ENCODE data around the gene BPIFA3.

The BPIFA3 gene

GRCh38 chr20:33211817-33212424, 5.2 kb upstream of the BPIFA3 start:
- in situ Hi-C loops (cut with MboI; ENCODE audit: low sequenced_read_pairs), result no loop called here

GRCh38 chr20:33224399-33224798, 7.2 kb downstream of the BPIFA3 start:
- in situ Hi-C loops (cut with MboI; ENCODE audit: low sequenced_read_pairs), result no loop called here

- in situ Hi-C loops (cut with MboI; ENCODE audit: low sequenced_read_pairs), result no loop called here
These were observed 12.7 kb downstream of the BPIFA3 start for GRCh38 chr20:33229843-33230242.

- in situ Hi-C loops (cut with MboI; ENCODE audit: low sequenced_read_pairs), result no loop called here
These were observed 14.1 kb downstream of the BPIFA3 start for GRCh38 chr20:33231237-33231636.

GRCh38 chr20:33232486-33233072, 15.4 kb downstream of the BPIFA3 start:
- in situ Hi-C loops (cut with MboI; ENCODE audit: low sequenced_read_pairs), result no loop called here

- in situ Hi-C loops (cut with MboI; ENCODE audit: low sequenced_read_pairs), result no loop called here
These were observed 16.1 kb downstream of the BPIFA3 start for GRCh38 chr20:33233129-33233774.

GRCh38 chr20:33234050-33234449, 16.9 kb downstream of the BPIFA3 start:
- in situ Hi-C loops (cut with MboI; ENCODE audit: low sequenced_read_pairs), result no loop called here

- in situ Hi-C loops (cut with MboI; ENCODE audit: low sequenced_read_pairs), result no loop called here
These were observed 18.5 kb downstream of the BPIFA3 start, which contains the start of gene BPIFA1 for GRCh38 chr20:33235696-33236095. Gene BPIFA1, plus strand, starts transcription at chr20:33235996. Its CDS starts 1,716 bp downstream, at chr20:33237712.

- in situ Hi-C loops (cut with MboI; ENCODE audit: low sequenced_read_pairs), result no loop called here
These were observed 19.2 kb downstream of the BPIFA3 start for GRCh38 chr20:33236351-33236750.

GRCh38 chr20:33237989-33238388, 20.8 kb downstream of the BPIFA3 start:
- in situ Hi-C loops (cut with MboI; ENCODE audit: low sequenced_read_pairs), result no loop called here

GRCh38 chr20:33239418-33239817, 22.3 kb downstream of the BPIFA3 start:
- in situ Hi-C loops (cut with MboI; ENCODE audit: low sequenced_read_pairs), result no loop called here

- in situ Hi-C loops (cut with MboI; ENCODE audit: low sequenced_read_pairs), result no loop called here
These were observed 23.0 kb downstream of the BPIFA3 start for GRCh38 chr20:33239979-33240736.

GRCh38 chr20:33240923-33241322, 23.8 kb downstream of the BPIFA3 start:
- in situ Hi-C loops (cut with MboI; ENCODE audit: low sequenced_read_pairs), result no loop called here

- in situ Hi-C loops (cut with MboI; ENCODE audit: low sequenced_read_pairs), result no loop called here
These were observed 25.4 kb downstream of the BPIFA3 start for GRCh38 chr20:33242319-33243100.

GRCh38 chr20:33246077-33246476, 28.9 kb downstream of the BPIFA3 start:
- in situ Hi-C loops (cut with MboI; ENCODE audit: low sequenced_read_pairs), result no loop called here

GRCh38 chr20:33249456-33249855, 32.3 kb downstream of the BPIFA3 start:
- in situ Hi-C loops (cut with MboI; ENCODE audit: low sequenced_read_pairs), result no loop called here

GRCh38 chr20:33250666-33251065, 33.5 kb downstream of the BPIFA3 start:
- in situ Hi-C loops (cut with MboI; ENCODE audit: low sequenced_read_pairs), result no loop called here

GRCh38 chr20:33251496-33251895, 34.3 kb downstream of the BPIFA3 start:
- in situ Hi-C loops (cut with MboI; ENCODE audit: low sequenced_read_pairs), result no loop called here

GRCh38 chr20:33252460-33252859, 35.3 kb downstream of the BPIFA3 start:
- in situ Hi-C loops (cut with MboI; ENCODE audit: low sequenced_read_pairs), result no loop called here

GRCh38 chr20:33255005-33255404, 37.9 kb downstream of the BPIFA3 start:
- in situ Hi-C loops (cut with MboI; ENCODE audit: low sequenced_read_pairs), result no loop called here

GRCh38 chr20:33257237-33257636, 40.1 kb downstream of the BPIFA3 start:
- in situ Hi-C loops (cut with MboI; ENCODE audit: low sequenced_read_pairs), result no loop called here
